Measurements from ENCODE around the gene RAD23A.
"Not testable (repeated sequence)": the region's sequence is repeated elsewhere in the genome, so short reads cannot be mapped to it uniquely, and the experiment has no call there.

Gene RAD23A

DNA sequence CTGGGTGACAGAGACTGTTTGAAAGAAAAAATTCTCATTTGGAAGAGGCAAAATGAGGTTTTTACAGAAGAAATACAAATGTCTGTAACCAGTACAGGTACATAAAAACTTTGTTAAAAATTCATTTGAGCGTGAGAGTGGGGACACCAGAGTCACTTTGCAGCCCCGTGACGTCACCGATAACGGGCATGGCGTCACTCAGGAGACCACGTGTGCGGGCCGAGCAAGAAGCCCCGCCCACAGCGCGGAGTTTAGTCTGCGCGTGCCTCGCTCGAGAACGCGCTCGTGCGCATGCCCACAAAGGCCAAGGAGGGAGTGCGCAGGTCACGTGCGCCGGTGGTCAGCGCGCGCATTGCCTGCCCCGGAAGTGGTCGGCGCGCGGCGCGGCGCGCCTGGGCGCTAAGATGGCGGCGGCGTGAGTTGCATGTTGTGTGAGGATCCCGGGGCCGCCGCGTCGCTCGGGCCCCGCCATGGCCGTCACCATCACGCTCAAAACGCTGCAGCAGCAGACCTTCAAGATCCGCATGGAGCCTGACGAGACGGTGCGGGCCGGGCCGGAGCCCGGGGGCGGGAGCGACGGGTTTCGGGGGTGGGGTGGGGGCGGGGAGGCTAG lies at the start of gene RAD23A:
Gene RAD23A (plus strand): TSS at position 384 of the 613 bp plus-strand sequence. CDS start 87 bp downstream, at position 471.
- peak; percentile 97 for DNase-seq (ENCODE audit: low read depth, low spot score)

DNA sequence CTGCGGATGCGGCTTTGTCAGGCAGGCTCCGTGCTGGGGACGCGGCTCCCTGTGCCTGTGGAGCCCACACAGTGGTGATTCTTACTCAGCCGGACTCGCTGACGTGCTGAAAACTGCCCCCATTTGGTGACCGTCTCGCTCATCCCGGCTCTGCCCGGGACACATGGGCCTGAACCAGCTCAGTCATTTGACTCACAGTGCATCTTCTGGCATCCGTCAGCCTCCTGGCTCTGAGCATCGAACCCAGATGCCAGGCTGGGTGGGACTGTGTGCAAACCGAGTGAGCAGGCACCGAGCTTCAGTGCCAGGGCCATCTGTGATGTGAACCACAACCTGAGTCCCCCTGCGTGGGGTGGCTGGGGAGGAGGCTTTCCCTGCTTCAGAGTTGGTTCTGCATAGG lies 49.2 kb upstream of the RAD23A start:
- no peak for DNase-seq (ENCODE audit: low read depth, low spot score)

DNA sequence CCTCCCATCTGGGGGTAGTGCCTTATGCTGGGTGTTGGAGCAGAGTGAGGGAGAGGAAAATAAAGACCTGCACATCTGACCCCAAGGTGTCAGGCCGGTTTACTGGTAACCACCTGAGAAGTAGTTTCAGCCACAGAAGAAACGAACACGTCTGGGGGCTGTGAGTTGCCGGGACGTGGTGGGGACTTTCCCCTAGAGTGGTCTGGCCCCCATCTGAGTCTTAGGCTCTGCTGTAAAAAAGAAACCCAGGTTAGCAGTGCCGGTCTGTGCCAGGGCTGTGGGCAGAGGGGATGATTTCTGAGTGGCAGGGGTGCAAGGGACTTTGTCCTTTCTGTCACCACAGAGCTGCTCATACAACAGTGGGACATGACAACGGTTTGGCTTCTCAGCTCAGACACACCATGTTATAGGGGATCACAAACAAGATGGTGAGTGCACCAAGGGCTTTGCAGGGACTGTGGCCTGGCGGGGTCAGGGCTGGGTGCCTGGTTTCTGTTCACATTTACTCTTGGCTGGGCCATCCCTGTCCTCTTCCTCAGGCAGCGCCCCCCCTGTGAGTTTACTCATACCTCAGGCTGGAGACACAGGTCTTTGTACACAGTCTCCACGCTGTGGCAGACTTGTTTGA lies 45.7 kb upstream of the RAD23A start:
- DNase-seq (ENCODE audit: low read depth, low spot score) = no peak

DNA sequence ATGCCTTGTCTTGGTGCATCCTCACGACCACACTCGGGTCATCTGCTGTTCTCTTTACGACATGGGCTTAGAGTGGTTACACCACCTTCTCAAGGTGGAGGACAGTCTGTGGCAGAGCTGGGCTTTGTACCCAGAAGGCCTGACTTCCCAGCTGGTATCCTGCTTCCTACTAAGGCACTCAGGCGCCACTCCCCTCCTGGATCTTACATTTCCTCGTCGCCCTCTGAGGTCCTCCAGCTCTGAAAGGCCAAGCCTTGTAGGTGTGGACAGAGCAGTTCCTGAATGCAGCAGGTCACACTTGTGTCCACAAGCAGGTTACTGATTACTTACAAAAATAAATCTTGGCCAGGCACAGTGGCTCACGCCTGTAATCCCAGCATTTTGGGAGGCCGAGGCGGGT lies 38.5 kb upstream of the RAD23A start:
- no peak for DNase-seq (ENCODE audit: low read depth, low spot score)

DNA sequence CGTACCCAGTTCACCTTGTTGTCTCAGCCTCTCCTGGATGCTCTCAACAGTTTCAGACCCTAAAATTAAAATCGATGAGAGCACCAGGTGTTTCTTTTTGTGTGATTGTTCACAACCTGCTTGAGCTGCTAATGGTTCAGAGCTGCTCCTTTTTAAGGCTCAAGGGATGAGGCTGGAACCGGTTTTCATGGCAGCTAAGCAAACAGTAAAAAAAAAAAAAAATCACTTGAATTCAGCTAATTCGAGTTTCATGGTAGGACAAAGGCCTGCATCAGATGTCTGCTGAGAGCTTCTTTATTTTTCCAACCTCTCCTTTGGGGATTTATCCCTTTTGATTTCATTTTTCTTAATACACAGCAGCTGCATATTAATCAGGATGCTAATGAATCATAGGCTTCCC lies 33.1 kb upstream of the RAD23A start:
- no peak for DNase-seq (ENCODE audit: low read depth, low spot score)

DNA sequence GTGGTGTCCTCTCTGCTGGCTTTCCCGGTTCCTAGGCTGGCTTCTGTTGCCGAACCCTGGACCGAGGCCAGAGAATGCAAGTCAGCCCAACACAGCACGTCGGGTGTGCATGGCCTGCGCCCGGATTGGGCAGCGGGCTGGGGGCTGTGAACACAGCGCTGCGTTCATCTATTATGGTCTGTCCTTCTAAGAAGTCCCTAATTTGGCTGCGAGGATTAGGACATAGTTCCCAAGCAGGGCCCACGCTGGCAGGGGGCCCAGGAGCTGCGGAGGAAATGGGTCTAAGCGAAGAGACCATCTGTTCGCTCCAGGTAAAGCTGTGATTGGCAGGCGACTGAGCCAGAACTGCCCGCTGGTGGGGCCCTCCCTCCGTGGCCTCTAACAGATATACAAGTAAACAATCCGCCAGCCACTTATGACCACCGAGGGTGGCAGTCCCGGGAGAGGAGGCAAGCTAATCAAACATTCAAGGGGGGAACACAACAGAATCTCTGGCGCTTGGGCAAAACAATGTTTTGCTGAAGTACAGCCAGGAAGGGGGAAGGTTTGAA lies 32.6 kb upstream of the RAD23A start:
- DNase-seq (ENCODE audit: low read depth, low spot score) = no peak

DNA sequence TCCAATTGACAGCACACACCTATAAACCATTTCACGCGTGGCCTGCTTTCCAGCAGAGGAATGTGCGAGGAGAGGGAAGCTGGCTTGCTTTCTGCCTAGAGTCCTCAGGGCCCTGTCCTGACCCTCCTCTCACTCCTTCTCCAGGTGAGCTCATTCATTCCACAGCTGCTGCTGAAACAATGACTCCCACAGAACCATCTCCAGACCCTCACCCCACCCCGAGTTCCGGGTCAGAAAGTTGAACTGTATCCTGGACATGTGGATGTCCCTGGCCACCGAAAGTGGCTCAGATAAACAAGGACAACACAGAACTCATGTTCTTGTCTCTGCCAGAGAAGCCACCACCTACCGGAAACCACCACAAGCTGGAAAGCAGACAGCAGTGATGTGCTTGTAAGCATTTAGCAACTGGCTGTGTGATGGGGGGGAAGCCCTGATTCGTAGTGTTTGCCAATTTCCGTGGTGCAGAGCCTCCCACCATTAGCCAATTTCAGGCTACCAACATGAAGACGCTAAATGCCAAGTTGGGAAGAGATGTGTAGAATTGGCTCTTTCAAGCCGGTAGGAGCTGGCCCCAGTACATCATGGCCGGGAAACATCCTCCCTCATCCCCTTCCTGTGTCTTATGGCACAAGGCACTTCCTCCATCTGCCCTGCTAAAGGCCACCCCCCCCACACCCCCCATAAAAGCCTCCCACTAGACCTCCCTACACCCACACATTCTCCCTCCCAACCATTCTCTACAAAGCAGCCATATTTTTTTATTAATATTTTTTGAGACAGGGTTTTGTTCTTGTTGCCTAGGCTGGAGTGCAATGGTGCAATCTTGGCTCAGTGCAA lies 31.6 kb upstream of the RAD23A start:
- no peak for DNase-seq (ENCODE audit: low read depth, low spot score)

DNA sequence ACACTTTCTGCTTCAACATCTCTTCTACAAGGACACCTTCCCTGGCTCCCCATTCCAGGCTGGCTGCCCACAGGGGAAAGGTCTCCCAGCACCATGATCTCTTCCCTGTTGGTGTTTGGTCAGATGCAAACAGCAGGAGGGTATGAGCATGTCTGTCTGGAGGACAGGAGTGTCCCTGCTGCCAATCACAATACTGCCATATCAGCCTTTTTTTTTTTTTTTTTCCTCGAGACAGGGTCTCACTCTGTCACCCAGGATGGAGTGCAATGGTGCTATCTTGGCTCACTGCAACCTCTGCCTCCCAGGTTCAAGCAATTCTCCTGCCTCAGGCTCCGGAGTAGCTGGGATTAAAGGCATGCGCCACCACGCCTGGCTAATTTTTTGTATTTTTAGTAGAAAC lies 29.8 kb upstream of the RAD23A start:
- not testable (repeated sequence) for DNase-seq (ENCODE audit: low read depth, low spot score)

DNA sequence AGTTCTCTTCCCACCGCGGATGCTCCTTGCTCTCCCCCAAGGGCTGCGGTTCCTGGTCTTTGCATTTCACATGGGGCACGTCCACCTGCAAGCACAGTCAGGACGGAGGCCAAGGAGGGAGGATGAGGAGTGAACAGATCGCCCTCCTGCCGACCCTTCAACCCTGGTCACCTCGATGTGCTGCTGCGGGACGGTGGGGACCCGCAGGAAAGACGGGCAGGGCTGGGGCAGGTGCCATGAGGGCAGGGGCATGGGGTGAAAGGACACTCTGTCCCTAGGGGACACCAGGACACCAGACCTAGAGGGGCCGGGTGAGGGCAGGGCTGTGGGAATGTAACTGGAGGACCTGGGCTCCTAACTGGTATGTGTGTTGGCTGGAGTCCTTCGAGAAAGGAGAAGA lies 27.4 kb upstream of the RAD23A start:
- no peak for DNase-seq (ENCODE audit: low read depth, low spot score)

DNA sequence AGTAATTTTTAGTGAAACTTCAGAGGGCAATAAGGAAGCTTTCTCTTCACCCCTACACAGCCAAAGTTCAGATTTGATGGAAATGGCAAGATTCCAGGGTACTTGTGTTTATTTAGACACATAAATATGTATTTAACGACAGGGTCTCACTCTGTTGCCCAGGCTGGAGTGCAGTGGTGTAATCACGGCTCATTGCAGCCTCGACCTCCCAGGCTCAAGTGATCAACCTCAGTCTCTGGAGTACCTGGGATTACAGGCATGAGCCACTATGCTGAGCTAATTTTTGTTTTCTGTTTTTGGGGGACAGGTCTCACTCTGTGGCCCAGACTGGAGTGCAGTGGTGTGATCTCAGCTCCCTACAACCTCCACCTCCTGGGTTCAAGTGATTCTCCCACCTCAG lies 24.6 kb upstream of the RAD23A start:
- DNase-seq (ENCODE audit: low read depth, low spot score) = no peak

DNA sequence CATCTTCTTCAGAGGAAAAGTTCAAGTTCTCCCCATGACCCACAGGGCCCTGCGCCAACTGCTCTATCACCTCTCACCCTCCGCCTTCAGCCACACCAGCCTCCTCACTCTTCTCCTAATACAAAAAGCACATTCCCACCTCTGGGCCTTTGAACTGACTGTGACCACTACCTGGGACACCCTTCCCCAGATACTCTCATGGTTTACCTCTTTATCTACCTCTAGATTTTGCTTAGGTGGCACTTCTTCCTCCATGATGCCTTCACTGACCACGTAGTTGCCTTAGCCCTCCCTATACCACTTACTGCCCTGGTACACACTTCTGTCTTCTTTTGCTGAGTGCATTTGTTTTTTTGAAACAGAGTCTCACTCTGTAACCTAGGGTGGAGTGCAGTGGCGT lies 22.7 kb upstream of the RAD23A start:
- no peak for DNase-seq (ENCODE audit: low read depth, low spot score)

DNA sequence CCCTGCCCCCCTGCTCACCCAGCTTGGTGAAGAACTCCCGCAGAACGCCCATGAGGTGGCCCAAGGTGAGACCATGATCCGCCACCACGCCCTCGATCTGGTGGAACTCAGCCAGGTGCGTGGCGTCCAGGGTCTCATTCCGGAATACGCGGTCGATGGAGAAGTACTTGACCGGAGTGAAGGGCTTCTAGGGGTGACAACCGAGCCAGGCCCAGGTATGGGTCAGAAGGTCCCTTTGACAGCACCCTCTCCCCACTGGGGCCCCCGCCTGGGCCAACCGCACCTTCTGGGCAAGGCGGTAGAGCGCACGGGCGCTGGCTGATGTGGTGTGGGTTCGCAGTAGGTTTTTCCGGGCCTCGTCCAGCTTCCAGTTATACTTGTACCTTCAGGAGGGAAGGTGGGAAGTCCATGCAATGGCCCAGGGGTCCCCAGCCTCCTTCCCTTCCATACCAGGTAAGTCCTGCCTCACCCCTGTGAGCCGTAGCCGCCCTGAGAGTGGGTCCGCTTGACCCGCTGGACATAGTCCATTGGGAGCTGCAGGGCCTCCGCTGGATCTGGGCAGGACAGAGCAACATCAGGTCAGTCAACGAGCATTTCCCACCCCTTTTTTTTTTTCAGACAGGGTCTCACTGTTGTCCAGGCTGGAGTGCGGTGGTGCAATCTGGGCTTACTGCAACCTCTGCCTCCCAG lies 20.9 kb upstream of the RAD23A start:
- DNase-seq (ENCODE audit: low read depth, low spot score) = no peak

DNA sequence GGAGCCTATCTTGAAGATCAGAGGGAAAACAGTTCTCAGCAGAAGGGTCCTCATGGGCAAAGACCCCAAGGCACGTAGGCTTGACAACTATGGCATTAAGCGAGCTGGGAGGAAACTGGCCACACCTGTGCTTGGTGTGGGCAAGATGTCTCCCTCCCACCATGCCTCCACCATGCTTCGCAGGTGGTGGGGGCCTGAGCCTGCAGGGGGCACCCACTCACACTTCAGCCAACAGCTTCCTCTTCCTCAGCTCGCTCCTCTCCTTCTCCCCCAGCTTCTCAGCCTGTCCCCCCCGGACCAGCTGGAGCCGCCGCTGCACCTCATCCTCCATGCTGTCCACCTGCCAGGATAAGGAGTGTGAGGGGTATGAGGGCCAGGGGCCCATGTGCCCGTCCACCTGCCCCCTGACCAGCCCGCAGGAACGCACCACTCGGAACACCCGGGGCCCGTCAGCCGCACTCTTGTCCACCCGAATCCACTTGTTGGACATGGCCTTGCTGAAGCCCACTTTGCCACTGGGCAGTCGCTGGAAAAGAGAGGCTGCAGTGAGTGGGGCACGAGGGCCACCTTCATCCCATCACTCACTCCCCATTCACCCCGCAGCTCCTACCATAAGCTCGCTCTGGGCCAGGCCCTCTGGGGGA lies 15.5 kb upstream of the RAD23A start:
- DNase-seq (ENCODE audit: low read depth, low spot score) = no peak

DNA sequence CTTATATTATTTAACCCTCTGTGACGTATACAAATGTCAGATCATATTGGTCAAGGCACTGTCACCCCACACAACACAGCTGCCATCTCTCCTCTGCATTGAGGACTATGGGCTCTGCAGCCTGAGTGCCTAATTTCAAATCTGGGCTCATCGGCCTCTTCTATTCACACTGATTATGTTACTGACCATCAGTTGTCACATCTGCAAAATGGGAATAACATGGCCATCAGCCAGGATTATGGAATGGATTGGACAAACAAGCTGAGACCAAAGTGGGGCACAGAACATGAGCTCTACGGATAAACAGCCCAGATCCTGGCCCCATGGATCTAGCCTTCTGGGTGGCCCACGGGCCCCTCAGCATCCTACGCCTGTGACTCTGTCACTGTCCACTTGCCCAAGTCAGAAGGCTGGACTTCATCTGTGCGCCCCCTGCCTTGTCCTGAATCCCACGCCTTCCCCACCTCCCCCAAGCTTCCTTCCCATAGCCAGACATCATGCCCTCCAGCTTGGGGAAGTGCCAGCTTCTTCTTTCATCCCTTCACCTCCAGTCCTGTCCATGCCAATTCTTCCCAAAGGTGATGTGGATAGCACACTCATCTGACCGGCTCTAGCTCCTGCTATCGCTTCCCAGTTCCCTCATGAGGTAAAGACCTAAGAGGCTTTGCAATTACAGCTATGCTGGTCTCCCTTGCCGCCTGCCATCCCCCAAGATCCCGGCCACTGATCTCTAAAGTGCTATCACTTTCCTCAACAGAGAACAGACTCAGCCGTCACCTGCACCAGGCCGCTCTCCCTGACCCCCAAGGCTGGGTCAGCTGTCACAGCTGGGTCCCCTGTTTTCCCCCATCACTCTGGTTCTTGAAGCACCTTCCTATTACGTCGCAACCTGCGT lies 13.0 kb upstream of the RAD23A start:
- DNase-seq (ENCODE audit: low read depth, low spot score) = no peak

DNA sequence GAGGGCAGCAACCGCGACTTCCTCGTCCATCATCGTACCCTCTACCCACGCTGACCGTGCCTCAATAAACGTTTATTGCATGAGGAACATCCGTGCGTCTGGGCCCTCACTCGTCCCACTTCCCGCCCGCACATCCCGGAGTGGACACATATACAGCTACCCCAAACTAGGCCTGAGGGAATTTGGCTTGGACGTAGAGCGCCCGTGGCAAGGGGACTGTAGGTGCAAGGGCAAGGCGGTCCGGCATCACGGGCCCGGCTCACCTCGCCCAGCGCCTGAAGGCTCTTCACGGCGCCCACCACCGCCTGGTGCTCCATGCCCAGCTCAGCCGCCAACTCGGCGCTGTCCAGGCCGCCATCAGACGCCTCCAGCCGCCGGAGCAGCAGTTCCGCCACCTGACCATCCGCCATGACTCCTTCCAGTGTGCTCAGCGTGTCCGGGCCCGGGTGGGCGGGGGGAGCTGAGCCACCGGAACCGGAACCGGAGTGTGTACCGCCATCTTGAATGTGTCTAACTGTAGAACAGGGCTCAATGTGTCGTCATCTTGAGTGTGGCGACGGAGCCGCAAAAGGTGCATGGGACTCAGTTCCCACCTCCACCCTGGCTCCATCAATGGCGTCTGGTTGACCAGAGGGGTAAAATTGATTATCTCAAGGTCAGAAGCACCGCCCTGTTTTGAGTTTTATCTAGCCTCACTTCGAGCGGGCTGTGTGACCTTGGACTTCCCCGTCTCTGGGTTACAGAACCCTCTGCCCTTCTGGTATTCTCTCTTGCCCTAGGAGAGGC lies 12.2 kb upstream of the RAD23A start, which contains the start of gene FARSA:
Gene FARSA (minus strand): TSS at position 425 of the 786 bp plus-strand sequence. CDS start 15 bp downstream, at position 410.
- no peak for DNase-seq (ENCODE audit: low read depth, low spot score)

DNA sequence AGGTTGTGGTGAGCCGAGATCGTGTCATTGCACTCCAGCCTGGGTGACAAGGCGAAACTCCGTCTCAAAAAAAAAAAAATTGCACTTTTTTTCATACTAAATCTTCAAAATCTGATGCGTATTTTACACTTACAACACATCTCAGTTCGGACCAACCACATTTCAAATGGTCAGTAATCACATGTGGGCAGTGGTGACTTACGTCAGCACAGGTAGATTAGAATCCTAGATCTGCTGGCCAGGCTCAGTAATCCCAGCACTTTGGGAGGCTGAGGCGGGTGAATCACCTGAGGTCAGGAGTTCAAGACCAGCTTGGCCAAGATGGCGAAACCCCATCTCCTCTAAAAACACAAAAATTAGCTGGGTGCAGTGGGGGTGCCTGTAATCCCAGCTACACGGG lies 10.6 kb upstream of the RAD23A start:
- DNase-seq (ENCODE audit: low read depth, low spot score) = no peak

DNA sequence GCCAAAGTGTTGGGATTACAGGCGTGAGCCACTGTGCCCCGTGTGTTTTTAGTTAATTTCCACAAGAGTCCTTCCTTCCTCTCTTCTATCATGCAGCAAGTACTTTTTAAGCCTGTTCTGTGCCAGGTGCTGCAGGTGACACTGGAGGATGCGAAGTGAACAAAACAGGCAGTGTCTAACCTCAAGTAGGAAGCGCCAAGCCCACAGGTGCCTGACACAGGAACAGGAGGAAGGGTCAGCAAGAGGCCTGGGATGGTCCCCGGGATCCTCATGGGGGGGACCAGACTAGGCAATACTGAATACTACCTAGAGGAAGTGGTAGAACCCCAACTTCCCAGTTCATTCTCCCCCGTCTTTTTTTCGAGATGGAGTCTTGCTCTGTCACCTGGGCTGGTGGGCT lies 9.1 kb upstream of the RAD23A start:
- DNase-seq (ENCODE audit: low read depth, low spot score) = no peak

DNA sequence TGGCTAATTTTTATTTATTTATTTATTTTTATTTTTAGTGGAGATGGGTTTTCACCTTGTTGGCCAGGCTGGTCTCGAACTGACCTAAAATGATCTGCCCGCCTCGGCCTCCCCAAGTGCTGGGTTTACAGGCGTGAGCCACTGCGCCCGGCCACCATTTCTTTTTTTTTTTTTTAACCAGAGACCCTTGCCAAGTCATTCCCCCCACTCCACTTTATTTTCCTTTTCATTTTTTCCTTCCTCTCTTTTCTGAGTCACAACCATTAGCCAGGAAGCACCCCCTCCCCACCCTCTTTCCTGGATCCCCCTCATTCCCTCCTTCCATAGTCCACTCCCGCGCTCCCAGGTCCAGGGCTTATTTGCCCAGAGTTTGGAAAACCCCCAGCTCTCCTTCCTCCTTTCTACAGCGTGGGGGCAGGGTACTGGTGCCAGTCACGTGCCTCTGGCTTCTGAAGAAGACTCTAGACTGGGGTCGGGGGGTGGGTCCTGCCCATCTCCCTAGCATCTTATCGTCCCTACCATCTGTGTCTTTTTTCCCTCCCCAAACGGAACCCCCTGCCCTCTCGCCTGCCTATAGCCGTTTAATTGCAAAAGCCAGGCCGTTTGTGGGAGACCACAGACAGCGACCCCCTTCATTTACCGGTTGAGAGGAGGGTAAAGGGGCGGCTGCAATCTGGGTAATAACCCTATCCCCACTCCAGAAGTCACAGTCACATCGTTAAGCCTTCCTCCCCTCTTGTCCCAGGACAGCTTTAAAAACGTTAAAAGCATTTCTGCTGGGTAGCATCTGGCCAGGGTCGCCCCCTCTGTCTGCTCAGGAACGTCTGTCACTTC lies 8.4 kb upstream of the RAD23A start:
- no peak for DNase-seq (ENCODE audit: low read depth, low spot score)

Data from brain pericyte (primary cell).